Adrenal gland (tissue), 12 donors: ENCODE data around the gene PGAP3. TPM values are rescaled to one million over a fixed set of nuclear protein-coding genes. Genes with fewer than 3 reads are reported as not detected.

Experiments
- DNase-seq, 7 donors: peaks; one replicate each; pipeline ENCODE4 v3.0.0-alpha.2; 2019 to 2020
- H3K27ac ChIP-seq, 5 donors: fragments of 200-600 bp; sonication (generic) in 4 of 5; 1 replicate in 3 of 5; 2 replicates in 2 of 5; pipeline versions ENCODE4 v1.5.1 to v1.8.0; 2016 to 2020; ENCODE audit warnings: mild to moderate bottlenecking in 1 of 5
- H3K27me3 ChIP-seq: fragments of 200-600 bp; 2 replicates; pipeline ENCODE4 v1.8.0; 2021
- H3K36me3 ChIP-seq, 2 donors: fragments of 200-600 bp; replicated peaks in 1 of 2; 1 replicate in 1 of 2; 2 replicates in 1 of 2; pipeline versions ENCODE4 v1.5.1 to v1.8.0; 2018 to 2022
- H3K4me1 ChIP-seq, 2 donors: fragments of 200-600 bp; replicated peaks in 1 of 2; 1 replicate in 1 of 2; 2 replicates in 1 of 2; pipeline versions ENCODE4 v1.5.1 to v1.8.0; 2018 to 2021
- H3K4me3 ChIP-seq, 4 donors: fragments of 200-600 bp; sonication (generic) in 3 of 4; one replicate each; pipeline ENCODE4 v1.5.1; 2016 to 2018
- H3K9me3 ChIP-seq, 3 donors: fragments of 200-600 bp; sonication (generic) in 1 of 3; replicated peaks in 1 of 3; 1 replicate in 2 of 3; 2 replicates in 1 of 3; pipeline versions ENCODE4 v1.5.1 to v1.8.0; 2016 to 2021
- POLR2A ChIP-seq, 2 donors: fragments of 450-650 bp; IDR thresholded peaks; one replicate each; pipeline ENCODE4 v1.6.1; 2017; ENCODE audit warnings: antibody characterized with exemption in 2 of 2, mild to moderate bottlenecking in 2 of 2, moderate library complexity in 1 of 2
- WGBS, 4 donors: extraction: QIAGEN DNeasy Blood & Tissue Kit in 2 of 4; methylation state at CpG; one replicate each; pipeline versions ENCODE4 v1.1.5 to v1.1.7; 2013 to 2017; 5-methylcytosine and 5-hydroxymethylcytosine counted together
- intact Hi-C, 2 donors: fragments of 100-400 bp; cut with DNase I; formaldehyde crosslinking; loops; one replicate each; pipeline versions ENCODE4 v1.14.1 to v1.15.0; 2022 to 2023
- polyA plus RNA-seq, 3 donors: library from polyadenylated mRNA; stranded (reverse); fragments of 200-250 nt in 2 of 3; fragments of 350-450 nt in 1 of 3; fragmentation: Illumina TruSeq in 1 of 3; extraction: RNeasy Lipid Tissue Mini Kit (QIAGEN cat#74804) in 1 of 3; gene quantifications; one replicate each; pipeline ENCODE4 v1.2.3, GENCODE V29; 2013 to 2014
- total RNA-seq, 9 donors: library from RNA; depleted of rRNA in 4 of 9; stranded (reverse); fragments of >200 nt in 4 of 9; fragments of 120-200 nt in 1 of 9; fragmentation: NEBNext Ultra II Directional in 1 of 9; extraction: Animal tissue kit (Norgen Biotek cat#: 25700) in 1 of 9; gene quantifications; one replicate each; pipeline versions ENCODE4 v1.1.0 to v1.2.4, GENCODE V29; 2013 to 2023
- TF ChIP-seq, protein P1 (sequence below), 6 experiments: fragments of 450-650 bp in 4 of 6; fragments of 200-600 bp in 2 of 6; sonication (generic) in 1 of 6; IDR thresholded peaks; 1 replicate in 5 of 6; 2 replicates in 1 of 6; pipeline versions ENCODE4 v1.5.1 to v1.8.0; 2016 to 2021; ENCODE audit warnings: antibody characterized with exemption in 6 of 6, mild to moderate bottlenecking in 2 of 6, moderate library complexity in 1 of 6
- donor health status: healthy with polysubstance abuse.
- donor health status: Bipolar disorder and iron deficiency.
- donor health status: DM: yes; HTN: yes; CAD: no.
- donor health status: DM: no; HTN: no; CAD: no.
- donor health status: DM: no; HTN: no; CAD: no.
- donor health status: DM: yes; HTN: yes; CAD: no.

The PGAP3 gene
- total and polyA plus RNA-seq, 12 donors: 7.6 to 35.1 (median 22.7) TPM

DNA sequence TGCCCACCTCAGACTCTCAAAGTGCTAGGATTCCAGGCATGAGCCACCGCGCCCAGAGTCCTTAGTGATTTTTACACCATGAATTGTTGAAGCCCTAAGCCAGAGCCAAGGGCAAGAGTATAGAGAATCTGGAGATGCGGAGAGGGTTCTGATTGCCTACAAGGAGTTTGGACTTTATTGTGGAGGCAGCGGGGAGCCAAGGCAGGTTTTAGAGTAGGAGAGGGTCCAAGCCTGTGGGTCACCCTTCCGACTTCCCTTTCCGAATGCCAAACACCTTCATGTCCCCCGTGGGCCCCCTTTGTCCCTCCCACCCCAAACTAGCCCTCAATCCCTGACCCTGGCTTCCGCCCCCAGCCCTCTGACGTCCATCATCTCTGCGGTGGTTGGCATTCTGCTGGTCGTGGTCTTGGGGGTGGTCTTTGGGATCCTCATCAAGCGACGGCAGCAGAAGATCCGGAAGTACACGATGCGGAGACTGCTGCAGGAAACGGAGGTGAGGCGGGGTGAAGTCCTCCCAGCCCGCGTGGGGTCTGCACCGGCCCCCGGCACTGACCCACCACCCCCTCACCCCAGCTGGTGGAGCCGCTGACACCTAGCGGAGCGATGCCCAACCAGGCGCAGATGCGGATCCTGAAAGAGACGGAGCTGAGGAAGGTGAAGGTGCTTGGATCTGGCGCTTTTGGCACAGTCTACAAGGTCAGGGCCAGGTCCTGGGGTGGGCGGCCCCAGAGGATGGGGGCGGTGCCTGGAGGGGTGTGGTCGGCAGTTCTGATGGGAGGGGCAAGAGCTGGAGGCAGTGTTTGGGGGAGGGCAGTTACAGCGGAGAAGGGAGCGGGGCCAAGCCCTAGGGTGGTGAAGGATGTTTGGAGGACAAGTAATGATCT lies 35.4 kb upstream of the PGAP3 start:
- TF ChIP-seq POLR2A (IDR thresholded peaks at IDR 0.05): no peak
- intact Hi-C loops: no loop called here
- H3K4me3 ChIP-seq: no peak overlapping the region
- no peaks in the 10 kb centered on the region for H3K9me3 ChIP-seq
- 77 to 88% (median 78%) methylated on average over 17 to 34 of the region's 34 CpGs for WGBS, 4 donors
- no peak for DNase-seq
- no peaks in the 10 kb centered on the region for H3K27me3 ChIP-seq
- no peaks in the 10 kb centered on the region for H3K4me1 ChIP-seq
- no peaks in the 10 kb centered on the region for H3K36me3 ChIP-seq
- H3K27ac ChIP-seq: no peak overlapping the region

DNA sequence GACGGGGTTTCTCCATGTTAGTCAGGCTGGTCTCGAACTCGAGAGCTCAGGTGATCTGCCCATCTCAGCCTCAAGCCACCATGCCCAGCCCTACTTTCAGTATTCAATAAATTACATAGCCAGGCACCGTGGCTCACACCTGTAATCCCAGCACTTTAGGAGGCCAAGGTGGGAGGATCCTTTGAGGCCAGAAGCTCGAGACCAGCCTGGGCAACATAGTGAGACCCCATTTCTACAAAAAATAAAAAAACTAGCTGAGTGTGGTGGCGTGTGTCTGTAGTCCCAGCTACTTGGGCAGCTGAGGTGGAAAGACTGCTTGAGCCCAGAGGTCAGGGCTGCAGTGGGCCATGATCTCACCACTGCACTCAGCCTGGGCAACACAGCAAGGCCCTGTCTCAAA lies 34.2 kb upstream of the PGAP3 start:
- no peaks in the 10 kb centered on the region for H3K27me3 ChIP-seq
- no peaks in the 10 kb centered on the region for H3K36me3 ChIP-seq
- no peak for DNase-seq
- no peak overlapping the region for H3K4me3 ChIP-seq
- H3K4me1 ChIP-seq: no peaks in the 10 kb centered on the region
- 93 to 95% (median 95%) methylated on average over 6 of the region's 6 CpGs for WGBS, 4 donors
- H3K9me3 ChIP-seq: no peaks in the 10 kb centered on the region
- TF ChIP-seq, protein P1, sequence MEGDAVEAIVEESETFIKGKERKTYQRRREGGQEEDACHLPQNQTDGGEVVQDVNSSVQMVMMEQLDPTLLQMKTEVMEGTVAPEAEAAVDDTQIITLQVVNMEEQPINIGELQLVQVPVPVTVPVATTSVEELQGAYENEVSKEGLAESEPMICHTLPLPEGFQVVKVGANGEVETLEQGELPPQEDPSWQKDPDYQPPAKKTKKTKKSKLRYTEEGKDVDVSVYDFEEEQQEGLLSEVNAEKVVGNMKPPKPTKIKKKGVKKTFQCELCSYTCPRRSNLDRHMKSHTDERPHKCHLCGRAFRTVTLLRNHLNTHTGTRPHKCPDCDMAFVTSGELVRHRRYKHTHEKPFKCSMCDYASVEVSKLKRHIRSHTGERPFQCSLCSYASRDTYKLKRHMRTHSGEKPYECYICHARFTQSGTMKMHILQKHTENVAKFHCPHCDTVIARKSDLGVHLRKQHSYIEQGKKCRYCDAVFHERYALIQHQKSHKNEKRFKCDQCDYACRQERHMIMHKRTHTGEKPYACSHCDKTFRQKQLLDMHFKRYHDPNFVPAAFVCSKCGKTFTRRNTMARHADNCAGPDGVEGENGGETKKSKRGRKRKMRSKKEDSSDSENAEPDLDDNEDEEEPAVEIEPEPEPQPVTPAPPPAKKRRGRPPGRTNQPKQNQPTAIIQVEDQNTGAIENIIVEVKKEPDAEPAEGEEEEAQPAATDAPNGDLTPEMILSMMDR (IDR thresholded peaks at IDR 0.05): no peak
- TF ChIP-seq POLR2A (IDR thresholded peaks at IDR 0.05): no peak
- H3K27ac ChIP-seq: no peak overlapping the region
- intact Hi-C loops: no loop called here

GRCh38 chr17:39719563-39720355 lies 31.9 kb upstream of the PGAP3 start:
- intact Hi-C loops: no loop called here

GRCh38 chr17:39717660-39718059 lies 29.8 kb upstream of the PGAP3 start:
- Histone ChIP-seq H3K36me3 (no peaks in the 10 kb centered on the region), H3K9me3 (no peaks in the 10 kb centered on the region), H3K27ac (no peak overlapping the region), H3K4me3 (no peak overlapping the region), H3K27me3 (no peaks in the 10 kb centered on the region), H3K4me1 (no peaks in the 10 kb centered on the region)
- TF ChIP-seq, protein P1 (IDR thresholded peaks at IDR 0.05): no peak
- TF ChIP-seq POLR2A (IDR thresholded peaks at IDR 0.05): no peak
- intact Hi-C loops: no loop called here
- WGBS, 4 donors: 85 to 88% (median 87%) methylated on average over 6 of the region's 6 CpGs
- no peak for DNase-seq

More at GRCh38 chr17:39719563-39720355, 31.9 kb upstream of the PGAP3 start:
- Histone ChIP-seq H3K27ac (no peak overlapping the region), H3K36me3 (no peaks in the 10 kb centered on the region), H3K27me3 (no peaks in the 10 kb centered on the region), H3K4me1 (no peaks in the 10 kb centered on the region), H3K9me3 (no peaks in the 10 kb centered on the region), H3K4me3 (no peak overlapping the region)
- TF ChIP-seq, protein P1 (IDR thresholded peaks at IDR 0.05): no peak
- TF ChIP-seq POLR2A (IDR thresholded peaks at IDR 0.05): no peak
- DNase-seq: no peak
- 88 to 93% (median 91%) methylated on average over 5 to 7 of the region's 7 CpGs for WGBS, 4 donors
